GM18861 (cell line): ENCODE measurements around the gene GPC5.

Experiments
- ATAC-seq: cut with Tn5 transposase; IDR thresholded peaks from one replicate; pipeline ENCODE4 v1.9.1; 2021; ENCODE audit not compliant: unreplicated experiment

Gene GPC5

DNA sequence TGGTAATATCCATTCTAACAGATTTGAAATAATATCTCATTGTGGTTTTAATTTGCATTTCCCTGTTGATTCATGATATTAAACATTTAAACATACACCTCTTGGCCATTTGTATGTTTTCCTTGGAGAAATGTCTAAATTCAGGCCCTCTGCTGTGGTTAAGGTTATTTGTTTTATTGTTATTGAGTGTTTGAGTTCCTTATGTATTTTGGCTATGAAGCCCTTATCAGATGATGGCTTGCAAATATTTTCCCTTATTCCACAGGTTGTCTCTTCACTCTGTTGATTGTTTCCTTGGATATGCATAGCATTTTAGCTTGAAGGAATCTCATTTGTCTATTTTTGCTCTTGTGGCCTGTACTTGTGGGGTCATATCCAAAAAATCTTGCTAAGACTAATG is 303.6 kb downstream of the GPC5 start:
- no peak for ATAC-seq

DNA sequence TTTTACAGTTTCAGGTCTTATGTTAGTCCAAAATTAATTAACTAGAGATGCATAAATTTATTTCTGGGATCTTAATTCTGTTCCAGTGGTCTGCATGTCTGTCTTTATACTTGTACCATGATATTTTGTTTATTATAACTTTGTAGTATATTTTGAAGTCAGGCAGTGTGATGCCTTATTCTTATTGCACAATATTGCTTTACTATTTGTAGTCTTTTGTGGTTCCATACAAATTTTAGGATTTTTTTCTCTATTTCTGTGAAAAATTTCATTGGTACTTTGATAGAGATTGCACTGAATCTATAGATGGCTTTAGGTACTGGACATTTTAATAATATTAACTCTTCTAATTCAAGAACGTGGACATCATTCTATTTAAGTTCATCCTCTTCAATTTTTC is 304.0 kb downstream of the GPC5 start:
- ATAC-seq, result no peak

DNA sequence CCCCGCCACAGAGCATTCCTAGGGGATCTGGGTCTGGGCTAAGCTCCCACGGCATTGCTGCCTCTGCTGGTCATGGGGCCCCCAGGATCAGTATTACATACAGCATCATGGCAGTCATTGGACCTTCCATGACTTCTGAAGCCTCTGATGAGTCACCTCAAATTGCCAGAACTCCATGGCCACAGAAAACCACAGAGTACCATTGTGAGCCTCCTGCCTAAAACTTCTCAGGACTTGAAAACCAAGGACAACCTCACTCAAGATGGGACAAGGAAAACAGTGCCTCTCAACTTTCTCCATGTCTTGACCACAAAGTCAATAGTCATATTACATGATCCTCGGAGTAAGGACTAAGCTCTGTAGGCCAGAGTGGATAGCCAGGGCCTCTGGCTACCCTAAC is 306.0 kb downstream of the GPC5 start:
- ATAC-seq, result no peak

DNA sequence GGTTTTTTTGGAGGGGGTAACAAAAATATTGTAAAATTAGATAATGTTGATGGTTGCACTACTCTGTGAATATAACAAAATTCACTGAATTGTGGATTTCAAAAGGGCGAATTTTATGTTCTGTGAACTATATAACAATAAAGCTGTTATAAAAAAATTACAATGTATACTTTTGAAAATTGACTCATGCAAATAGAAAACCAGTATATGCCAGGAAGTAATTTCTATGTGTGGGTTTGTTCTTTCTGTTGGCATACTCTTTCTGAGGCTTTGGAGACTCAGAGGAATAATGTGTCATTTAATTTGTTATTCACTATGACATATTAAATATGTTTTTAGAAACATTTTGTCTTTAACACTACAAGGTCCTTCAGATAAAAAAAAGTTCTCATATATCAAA is 310.1 kb downstream of the GPC5 start:
- ATAC-seq, result no peak

DNA sequence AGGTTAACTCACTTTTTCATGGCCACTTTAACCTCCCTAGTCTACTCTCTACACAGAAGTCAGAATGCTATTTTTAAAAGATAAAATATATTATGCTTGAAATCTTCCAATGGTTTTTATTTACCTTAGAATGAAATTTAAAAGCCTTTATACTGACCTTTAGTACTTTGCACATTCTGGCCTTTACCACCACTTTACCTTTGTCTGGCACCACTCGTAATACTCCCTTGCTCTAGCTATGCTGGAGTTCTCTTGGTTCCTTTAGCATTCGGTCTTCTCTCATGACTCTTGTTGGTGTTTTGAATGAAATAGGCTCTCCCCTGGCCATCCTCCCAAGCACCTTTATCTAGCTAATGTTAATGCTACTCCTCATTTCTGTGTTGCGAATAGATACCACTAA is 310.8 kb downstream of the GPC5 start:
- ATAC-seq, result no peak

DNA sequence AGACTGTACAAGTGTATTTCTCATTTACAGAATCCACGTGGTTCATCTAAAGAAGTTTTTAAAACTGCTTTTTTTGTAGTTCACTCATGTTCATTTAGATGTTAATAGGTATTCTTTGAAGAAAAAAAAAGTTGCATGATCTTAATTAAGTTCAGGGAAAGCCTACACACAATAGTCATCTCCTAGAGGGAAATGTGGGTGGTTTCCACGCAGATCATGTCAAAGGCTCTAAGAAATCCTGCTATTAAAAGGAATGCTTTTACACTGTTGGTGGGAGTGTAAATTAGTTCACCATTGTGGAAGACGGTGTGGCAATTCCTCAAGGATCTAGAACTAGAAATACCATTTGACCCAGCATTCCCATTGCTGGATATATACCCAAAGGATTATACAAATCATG is 312.3 kb downstream of the GPC5 start:
- no peak for ATAC-seq

DNA sequence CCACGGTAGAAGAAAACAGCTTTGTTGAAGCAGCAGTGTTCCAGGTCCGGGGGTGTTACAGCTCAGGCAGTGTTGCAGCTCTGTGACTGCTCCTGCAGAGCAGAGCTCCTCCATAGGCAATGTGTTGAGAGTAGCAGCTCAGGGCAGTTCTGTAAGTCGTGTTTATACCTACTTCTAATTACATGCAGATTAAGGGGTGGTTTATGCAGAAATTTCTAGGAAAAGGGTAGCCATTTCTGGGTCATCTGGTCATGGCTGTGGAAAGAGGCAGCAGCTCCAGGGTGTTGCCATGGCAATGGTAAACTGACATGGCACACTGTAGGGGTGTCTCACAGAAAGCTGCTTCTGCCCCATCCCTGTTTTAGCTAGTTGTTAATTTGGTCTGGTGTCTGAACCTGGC is 316.4 kb downstream of the GPC5 start:
- no peak for ATAC-seq

DNA sequence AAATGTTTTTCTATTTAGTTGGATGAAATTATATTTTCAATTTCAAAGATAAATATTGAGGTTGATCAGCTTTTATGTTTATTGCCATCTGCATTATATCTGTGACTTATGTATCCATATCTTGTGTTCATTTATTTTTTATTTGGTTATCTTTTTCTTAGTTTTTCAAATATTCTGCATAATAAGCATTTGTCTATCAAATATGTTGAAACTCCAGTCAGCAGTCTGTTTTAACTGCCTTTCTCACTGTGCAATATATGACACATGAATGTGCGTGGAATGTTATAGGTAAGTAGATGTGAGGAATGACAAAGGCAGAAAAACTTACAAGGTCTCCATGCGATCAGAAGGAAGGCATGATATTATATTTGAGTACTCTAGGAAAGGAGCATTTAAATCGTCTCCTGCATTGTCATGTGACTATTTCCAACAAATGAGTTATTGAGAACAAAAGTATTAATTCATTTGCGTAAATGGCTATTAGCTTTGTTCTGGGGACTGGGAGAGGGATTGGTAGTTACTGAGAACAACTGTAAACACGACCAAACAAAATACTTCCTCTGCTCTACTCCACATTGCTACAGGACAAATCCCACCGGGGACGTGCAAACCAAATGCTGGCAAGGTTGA is 318.1 kb downstream of the GPC5 start:
- no peak for ATAC-seq

DNA sequence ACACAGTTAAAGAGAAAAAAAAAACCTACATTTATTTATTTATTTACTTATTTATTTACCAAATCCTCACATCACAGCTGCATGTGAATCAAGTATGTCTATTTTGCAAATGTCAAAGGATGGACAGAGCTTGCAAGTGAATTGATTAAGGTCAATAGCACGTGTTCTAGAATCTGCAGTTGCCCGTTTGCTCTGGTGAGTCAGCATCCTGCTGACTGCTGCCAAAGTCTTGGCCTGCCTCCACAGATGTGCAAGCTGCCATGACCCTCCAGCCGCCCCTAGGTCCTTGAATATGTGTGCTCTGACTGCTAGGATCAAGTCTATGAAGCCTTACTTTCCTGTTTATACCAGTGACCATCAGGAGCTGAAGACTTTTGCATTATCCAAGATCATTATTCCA is 320.6 kb downstream of the GPC5 start:
- ATAC-seq, result no peak

DNA sequence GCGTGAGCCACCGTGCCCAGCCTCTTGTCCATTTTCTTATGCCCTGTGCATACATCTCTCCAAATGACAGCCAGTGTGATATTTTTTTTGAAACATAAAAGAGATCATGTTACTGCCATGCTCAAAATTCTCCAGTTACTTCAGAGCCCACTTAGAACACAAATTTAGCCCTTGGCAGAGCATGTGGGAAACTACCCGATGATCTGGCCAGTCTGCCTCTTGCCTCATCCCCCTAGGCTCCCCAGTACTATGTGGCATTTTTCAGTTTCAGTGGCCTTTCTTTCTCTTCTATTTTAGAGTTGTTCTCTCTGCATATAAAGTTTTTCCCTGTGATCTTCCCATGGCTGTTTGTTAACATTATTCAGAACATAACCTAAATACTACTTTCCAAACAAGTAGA is 323.0 kb downstream of the GPC5 start:
- ATAC-seq, result no peak

DNA sequence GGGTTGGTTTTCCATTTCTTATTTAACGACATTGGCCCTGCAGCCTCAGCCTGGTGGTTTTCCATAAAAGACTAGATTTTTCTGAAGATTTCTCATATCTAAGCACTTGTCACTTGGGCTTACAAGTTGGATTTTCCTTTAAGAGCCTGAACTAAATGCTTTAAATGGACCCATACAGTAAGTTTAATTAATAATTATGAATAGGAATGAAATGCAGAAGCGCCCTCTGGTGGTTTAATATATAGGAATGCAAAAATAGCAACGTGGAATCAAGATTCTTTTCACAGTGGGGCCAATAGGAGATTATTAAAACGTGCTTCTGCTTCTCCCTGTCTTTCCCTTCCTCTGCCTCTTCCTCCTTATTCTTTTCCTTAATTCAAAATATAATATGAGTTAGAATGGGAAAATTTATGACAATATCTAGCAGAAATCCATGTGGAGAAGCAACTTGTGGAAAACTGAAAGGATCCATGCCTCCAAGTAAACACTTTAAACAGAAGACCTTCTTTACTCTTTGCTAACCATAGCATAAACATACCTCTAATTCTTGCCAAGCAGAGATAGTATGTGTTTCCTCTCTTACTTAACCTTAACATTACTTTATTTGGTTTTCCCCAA is 324.0 kb downstream of the GPC5 start:
- ATAC-seq, result no peak

DNA sequence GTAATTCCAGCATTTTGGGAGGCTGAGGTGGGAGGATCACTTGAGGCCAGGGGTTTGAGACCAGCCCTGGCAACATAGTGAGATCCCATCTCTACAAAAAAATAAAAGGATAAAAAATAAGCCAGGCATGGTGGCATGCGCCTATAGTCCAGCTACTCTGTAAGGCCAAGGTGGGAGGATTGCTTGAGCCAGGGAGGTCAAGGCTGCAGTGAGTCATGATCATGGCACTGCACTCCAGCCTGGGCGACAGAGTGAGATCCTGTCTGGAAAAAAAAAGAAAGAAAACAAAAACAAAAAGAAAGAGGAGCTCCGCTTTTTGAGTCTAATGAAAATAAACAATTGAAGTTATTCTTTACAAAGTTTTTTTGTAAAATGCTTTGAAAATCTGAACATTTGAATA is 326.2 kb downstream of the GPC5 start:
- no peak for ATAC-seq

DNA sequence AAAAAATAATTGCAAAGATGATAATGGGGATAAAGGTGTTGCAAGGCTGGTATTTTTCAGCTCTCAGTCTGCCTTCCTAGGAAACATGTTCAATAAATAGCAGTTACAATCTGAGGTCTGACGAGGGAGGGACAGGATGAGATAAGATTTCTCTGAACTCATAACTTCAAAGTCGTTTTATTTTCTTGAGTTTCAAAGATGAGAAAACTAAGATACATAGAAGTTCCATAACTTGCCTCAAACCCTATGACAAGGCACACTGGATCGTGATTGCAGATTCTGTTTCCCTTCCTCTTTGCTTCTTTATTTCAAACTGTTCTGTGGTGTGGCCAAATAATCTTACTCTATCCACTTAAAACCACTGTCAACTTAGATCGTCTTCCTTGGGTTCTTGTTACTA is 327.2 kb downstream of the GPC5 start:
- ATAC-seq, result no peak

DNA sequence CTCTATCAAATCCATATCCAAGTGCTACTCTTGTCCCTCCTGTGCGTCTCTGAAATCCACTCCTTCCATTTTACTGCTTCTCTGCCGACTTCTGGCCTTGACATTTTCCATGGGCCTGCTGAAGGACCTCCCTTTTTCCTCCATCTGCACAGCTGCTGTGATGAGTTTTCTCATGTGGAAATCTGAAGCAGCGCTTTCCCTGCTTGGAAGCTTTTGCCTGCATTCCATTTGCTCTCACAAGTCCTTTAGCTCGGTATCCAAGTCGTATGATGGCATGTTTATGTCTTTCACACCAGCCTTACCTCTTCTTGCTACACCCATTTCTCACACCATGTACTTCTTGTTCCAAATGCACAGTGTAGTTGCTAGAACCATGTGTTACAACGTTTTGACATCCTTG is 328.2 kb downstream of the GPC5 start:
- no peak for ATAC-seq

DNA sequence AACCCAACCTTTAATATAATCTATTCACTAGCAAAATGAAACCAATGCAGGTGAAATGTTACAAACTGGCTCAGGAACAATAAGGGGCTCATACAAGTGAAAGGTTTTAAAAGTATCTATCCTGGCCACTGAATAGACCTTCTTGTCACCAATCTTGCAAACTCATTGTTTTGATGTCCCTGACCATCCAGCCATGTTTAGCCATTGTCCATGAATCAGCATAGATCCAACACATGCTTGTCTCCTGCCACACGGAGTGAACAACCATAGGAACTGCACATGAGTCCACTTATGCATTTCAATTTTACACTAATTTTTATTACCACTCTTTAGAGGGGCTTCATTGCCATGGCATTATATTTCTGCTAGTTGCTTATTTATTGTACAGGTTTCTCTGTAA is 331.4 kb downstream of the GPC5 start:
- no peak for ATAC-seq

DNA sequence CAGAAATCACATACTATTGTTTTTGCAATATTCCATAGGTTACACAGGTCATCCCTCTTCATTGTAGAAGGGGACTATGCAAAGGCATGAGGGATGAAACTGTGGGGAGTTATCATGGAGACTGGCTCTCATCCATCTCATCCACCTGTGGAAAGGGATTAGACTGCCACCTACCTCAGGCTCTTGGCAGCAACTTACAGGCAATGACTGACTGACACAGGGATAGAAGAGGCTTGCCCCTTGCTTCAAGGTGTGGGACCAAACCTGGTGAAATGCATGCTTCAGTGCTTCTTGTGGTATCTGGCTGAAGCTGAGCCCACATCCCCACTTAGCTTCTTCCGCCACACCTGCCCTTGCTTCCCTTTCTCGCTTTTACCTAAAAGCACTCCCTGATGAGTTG is 341.3 kb downstream of the GPC5 start:
- ATAC-seq, result no peak

DNA sequence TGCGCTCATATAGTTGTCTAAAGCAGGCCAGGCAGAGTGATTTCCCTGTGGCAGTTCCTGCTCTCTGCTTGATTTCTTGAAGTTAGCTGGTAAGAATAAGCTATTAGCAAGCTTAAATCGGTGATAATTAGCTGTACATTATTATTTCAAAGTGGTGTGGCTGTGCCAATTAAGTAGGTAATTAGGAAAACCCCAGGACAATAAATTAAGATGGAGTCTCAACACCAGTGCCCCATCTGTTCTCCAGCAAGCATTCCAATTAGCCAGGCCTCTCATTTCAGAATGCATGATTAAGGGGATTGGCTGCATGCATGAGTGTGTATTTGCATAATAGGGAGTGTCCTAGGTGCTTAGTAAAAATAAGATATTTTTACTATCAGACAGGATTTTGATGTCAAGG is 342.3 kb downstream of the GPC5 start:
- ATAC-seq, result no peak

DNA sequence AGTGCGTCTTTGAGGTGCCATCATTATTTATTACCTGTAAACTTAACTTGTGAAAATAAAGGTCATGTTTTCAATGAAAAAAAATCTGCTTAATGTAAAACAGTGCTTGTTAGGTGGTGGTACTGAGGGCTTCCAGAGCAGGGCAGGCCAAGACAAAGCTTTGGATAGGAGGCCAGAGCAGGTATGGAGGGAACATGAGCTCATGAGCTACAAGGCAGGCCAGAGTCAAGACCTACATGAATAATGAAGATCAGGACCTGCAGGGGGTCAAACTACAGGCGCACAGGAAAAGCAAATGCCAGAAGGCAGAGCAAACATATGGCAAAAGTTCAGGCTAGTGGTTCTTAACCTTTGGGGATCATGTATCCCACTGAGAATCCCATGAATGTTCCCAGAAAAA is 343.5 kb downstream of the GPC5 start:
- ATAC-seq, result no peak

DNA sequence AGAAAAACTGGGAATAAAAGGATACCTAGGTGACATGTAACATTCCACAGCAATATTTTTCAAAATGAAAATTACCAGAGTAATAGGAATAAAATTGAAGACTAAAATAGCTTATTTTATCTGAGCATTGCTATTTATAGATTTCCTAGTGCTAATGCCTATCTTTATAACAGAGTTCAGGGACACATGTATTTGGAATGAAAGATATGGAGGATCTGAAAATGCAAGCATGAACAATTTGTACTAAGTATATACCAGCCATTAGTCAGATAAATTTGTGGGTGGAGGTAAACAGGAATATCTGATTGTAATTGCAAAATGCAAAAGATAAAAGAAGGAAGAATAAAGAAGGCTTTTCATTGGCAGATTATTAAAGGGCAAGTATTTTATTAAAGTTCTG is 345.9 kb downstream of the GPC5 start:
- ATAC-seq, result no peak

DNA sequence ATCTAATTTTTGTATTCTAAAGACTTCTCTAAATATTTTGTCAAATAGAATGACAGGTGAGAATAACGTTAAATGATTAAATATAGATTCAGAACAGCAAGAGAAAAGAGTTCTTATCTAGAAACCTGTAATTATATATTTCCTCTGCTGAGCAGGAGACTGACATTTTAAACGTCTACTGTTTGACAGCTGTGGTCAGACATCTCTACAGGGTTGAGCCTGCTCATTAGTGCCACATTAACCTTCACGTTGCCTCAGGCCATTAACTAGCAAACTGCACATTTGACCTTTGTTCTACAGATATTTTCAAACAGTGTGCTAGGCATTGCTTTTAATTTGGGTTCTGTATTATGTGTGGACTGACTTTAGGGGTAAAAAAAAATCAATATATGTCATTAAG is 347.5 kb downstream of the GPC5 start:
- ATAC-seq, result no peak

DNA sequence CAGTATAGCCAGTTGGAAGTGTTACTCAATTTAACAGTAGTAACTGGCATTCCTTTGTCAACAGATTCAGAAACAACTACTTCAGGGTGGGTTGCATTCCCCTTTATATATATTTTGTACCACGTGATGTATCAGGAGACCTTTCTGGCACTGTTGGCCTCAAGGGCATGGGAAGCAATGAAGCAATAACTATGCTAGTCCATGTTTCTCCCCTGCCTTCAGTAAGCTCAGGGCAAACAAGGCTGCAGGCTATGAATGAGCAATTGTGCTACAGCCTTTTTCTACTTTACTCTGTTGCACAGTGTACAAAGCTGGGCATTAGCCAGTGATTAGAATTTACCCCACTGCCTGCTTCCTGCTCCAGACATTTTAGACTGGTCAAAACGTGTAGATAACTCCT is 348.8 kb downstream of the GPC5 start:
- no peak for ATAC-seq

DNA sequence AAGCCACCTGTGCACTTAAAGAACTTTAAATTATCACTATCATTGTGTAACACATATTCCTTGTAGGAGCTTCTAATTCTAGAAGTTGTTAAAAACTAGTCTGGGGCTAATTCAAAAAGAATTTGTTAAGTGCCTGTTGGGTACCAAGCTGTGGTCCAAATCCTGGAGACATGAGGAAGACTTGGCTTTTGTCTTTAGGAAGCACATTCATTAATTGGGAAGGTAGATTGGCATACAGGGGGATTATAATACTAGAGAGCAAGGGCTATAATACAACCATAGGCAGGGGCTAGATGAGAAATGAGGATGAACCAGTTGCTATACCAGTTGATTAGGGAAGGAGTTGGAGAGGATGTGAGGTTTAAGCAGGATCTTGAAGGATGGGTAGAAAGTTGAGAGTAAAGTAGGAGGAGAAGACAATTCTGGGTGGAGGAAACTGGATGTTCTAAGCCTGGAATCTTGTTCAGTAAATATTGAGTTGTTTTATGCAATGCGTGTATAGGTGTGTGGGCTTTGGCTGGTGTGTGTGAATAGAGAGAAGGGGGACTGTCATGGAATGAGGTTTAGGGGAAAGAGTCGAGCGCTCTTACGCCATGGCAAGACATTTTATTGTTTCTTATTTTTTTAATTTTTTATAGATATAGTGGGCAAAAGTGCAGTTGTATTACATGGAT is 350.1 kb downstream of the GPC5 start:
- no peak for ATAC-seq

DNA sequence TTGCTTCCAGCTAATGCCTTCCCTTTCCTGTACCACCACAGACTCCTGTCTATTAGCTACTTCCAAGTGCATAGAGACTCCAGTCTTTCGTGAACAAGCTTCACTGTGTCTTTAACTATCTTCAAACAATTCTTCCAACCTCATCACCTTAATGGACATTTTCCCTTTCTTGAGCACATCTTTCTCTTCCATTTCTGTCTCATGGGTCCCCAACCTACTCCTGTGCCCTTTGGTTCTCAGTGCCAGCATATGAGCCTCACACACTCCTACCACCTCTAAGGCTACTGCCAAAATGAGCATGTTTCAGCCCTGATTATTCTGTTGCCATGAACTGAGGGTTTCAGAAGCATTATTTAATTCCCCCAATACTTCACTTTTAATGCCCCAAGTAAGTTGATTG is 360.3 kb downstream of the GPC5 start:
- ATAC-seq, result no peak
